ENCODE measurements around the gene NUAK1.

- no peak for TF ChIP-seq CTCF (IDR thresholded peaks at IDR 0.05)
- TF ChIP-seq SIN3A (IDR thresholded peaks at IDR 0.05; ENCODE audit: borderline replicate concordance, insufficient read depth, low read depth, low read length), result no peak
- no peak for TF ChIP-seq REST (IDR thresholded peaks at IDR 0.05; ENCODE audit: insufficient read depth in 1 of 2, low read depth in 2 of 2, low read length in 1 of 2)
- TF ChIP-seq POLR2AphosphoS5 (IDR thresholded peaks at IDR 0.05; ENCODE audit: low read depth, low read length), result no peak
Observed at GRCh38 chr12:106013941-106014340, 124.8 kb downstream of the NUAK1 start.
